Panc1 (cell line): Measurements from ENCODE around the gene ACYP2. TPM values are rescaled to one million over a fixed set of nuclear protein-coding genes. Genes with fewer than 3 reads are reported as not detected.

ENCODE experiments used
- ATAC-seq: fragments of 200-7000 bp; cut with Tn5 transposase; 2 replicates; pipeline ENCODE4 v1.9.1; 2020; ENCODE audit warnings: mild to moderate bottlenecking, moderate library complexity
- BruUV-seq: library from RNA; stranded (reverse); fragments of 400-500 nt; replicated peaks from 2 replicates; lab custom pipeline; 2021; lab: Mats Ljungman, UMichigan
- CTCF ChIA-PET: fragments of 300-600 bp; sonication (Branson Sonifier 250); formaldehyde crosslinking; loops from one replicate; lab custom pipeline; 2022; ENCODE audit warnings: antibody characterized with exemption; lab: Charles Lee
- POLR2A ChIA-PET: fragments of 300-600 bp; sonication (Branson Sonifier 250); formaldehyde crosslinking; loops from one replicate; lab custom pipeline; 2022; ENCODE audit warnings: antibody characterized with exemption; lab: Charles Lee
- DNase-seq: peaks from one replicate; pipeline ENCODE4 v3.0.0-alpha.2; 2010; ENCODE audit warnings: low read depth, low spot score
- H3K27ac ChIP-seq: 2 replicates; pipeline ENCODE4 v1.5.1; 2011; ENCODE audit warnings: mild to moderate bottlenecking, low read length, inconsistent platforms
- H3K27me3 ChIP-seq: fragments of 200-500 bp; sonication (Bioruptor generic); 2 replicates; pipeline ENCODE4 v1.6.0; 2014; ENCODE audit warnings: low read length, inconsistent platforms; ENCODE audit not compliant: control insufficient read depth, insufficient read depth
- H3K36me3 ChIP-seq: fragments of 200-500 bp; sonication (Bioruptor generic); 2 replicates; pipeline ENCODE4 v1.5.1; 2014; ENCODE audit warnings: inconsistent platforms, mild to moderate bottlenecking, low read length, moderate library complexity; ENCODE audit not compliant: control insufficient read depth, insufficient read depth
- H3K4me1 ChIP-seq: 2 replicates; pipeline ENCODE4 v1.5.1; 2011; ENCODE audit warnings: inconsistent platforms, mild to moderate bottlenecking, low read length, moderate library complexity; ENCODE audit not compliant: control insufficient read depth, insufficient read depth
- H3K4me3 ChIP-seq, 2 experiments: 2 replicates each; pipeline ENCODE4 v1.5.1; 2011 to 2012; ENCODE audit warnings: low read depth in 2 of 2, low read length in 2 of 2, mild to moderate bottlenecking in 2 of 2, inconsistent platforms in 1 of 2, moderate library complexity in 1 of 2
- H3K9me3 ChIP-seq: fragments of 200-500 bp; sonication (Bioruptor generic); 2 replicates; pipeline ENCODE4 v1.5.1; 2014; ENCODE audit warnings: low read depth, mild to moderate bottlenecking, inconsistent platforms, low read length, moderate library complexity; ENCODE audit not compliant: control insufficient read depth, insufficient read depth
- POLR2AphosphoS5 ChIP-seq: IDR thresholded peaks from 2 replicates; pipeline ENCODE4 v1.6.1; 2012; ENCODE audit warnings: mild to moderate bottlenecking, low read depth, low read length, moderate library complexity
- TCF7L2 ChIP-seq: IDR thresholded peaks from 2 replicates; pipeline ENCODE4 v1.6.1; 2011; ENCODE audit warnings: mild to moderate bottlenecking, low read depth, low read length, inconsistent platforms
- in situ Hi-C: cut with HindIII; loops from 2 replicates; pipeline ENCODE4 v1.10.0; 2016; ENCODE audit warnings: low sequenced_read_pairs, low pct_unique_long_range_greater_than_20kb
- intact Hi-C: fragments of 100-400 bp; cut with micrococcal nuclease; formaldehyde crosslinking; loops from one replicate; pipeline ENCODE4 v1.10.0; 2022; ENCODE audit not compliant: unreplicated experiment
- total RNA-seq: library from RNA; stranded (reverse); gene quantifications from one replicate; pipeline ENCODE4 v1.2.1, GENCODE V29; 2021; ENCODE audit not compliant: unreplicated experiment
- TF ChIP-seq, protein P1 (sequence below): fragments of 450-650 bp; IDR thresholded peaks from 2 replicates; pipeline ENCODE4 v1.5.1; 2017; ENCODE audit warnings: mild to moderate bottlenecking
- TF ChIP-seq, protein P2 (sequence below), 2 experiments: IDR thresholded peaks; 2 replicates each; pipeline ENCODE4 v1.6.1; 2011 to 2012; ENCODE audit warnings: low read depth in 2 of 2, control low read depth in 1 of 2, low read length in 1 of 2, mild to moderate bottlenecking in 1 of 2, moderate library complexity in 1 of 2; ENCODE audit not compliant: insufficient read depth in 1 of 2

ACYP2 gene
- total RNA-seq, 1 experiment from 2014 or later = 11.5 TPM

DNA sequence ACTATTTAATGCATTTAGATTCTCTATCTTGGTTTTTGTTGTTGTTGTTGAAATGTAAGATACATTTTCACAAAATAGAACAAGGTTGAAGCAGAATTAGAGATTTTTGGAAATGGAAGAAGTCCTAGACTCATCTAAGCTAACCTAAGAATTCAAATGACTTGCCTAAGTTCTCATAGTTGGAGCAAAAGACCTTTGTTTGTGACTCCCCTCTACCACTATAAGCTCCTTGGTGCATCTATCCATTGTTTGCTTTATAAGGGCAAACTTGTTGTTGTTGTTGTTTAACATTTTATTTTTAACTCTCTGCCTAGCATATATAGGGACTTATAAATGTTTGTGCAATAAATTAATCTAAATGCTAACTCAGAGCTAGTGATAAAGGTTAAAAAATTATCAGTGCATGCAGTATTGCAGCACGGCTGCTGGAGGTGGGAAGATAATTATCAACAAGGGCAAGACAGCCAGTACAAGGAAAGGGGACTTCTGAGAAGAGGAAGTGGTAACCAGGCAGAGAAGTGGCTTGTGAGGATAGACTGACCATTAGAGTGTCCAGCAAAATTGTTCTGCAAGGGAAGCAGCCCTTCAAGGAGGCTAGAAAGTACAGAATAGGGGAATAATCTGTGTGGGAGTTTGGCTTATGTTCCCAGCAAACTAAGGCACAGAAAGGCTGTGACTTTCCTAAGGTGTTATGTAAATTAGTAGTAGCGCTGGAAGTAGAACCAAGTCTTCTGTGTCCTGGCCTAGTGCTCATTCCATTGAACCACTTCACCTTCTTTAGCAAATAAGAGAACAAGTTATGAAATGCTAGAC is 38.1 kb upstream of the ACYP2 start:
- Histone ChIP-seq H3K36me3 (no peaks in the 10 kb centered on the region), H3K27ac (no peak overlapping the region), H3K27me3 (no peaks in the 10 kb centered on the region), H3K4me3 (no peak overlapping the region), H3K4me1 (no peaks in the 10 kb centered on the region), H3K9me3 (no peaks in the 10 kb centered on the region)
- ChIA-PET POLR2A (no interaction called here), CTCF (no interaction called here)
- in situ Hi-C loops = no loop called here
- TF ChIP-seq, protein P1, sequence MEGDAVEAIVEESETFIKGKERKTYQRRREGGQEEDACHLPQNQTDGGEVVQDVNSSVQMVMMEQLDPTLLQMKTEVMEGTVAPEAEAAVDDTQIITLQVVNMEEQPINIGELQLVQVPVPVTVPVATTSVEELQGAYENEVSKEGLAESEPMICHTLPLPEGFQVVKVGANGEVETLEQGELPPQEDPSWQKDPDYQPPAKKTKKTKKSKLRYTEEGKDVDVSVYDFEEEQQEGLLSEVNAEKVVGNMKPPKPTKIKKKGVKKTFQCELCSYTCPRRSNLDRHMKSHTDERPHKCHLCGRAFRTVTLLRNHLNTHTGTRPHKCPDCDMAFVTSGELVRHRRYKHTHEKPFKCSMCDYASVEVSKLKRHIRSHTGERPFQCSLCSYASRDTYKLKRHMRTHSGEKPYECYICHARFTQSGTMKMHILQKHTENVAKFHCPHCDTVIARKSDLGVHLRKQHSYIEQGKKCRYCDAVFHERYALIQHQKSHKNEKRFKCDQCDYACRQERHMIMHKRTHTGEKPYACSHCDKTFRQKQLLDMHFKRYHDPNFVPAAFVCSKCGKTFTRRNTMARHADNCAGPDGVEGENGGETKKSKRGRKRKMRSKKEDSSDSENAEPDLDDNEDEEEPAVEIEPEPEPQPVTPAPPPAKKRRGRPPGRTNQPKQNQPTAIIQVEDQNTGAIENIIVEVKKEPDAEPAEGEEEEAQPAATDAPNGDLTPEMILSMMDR = no peak
- TF ChIP-seq TCF7L2 = no peak
- no peak for TF ChIP-seq POLR2AphosphoS5
- intact Hi-C loops = no loop called here
- BruUV-seq = no TSS peak
- DNase-seq (no peak), ATAC-seq (no peak)

DNA sequence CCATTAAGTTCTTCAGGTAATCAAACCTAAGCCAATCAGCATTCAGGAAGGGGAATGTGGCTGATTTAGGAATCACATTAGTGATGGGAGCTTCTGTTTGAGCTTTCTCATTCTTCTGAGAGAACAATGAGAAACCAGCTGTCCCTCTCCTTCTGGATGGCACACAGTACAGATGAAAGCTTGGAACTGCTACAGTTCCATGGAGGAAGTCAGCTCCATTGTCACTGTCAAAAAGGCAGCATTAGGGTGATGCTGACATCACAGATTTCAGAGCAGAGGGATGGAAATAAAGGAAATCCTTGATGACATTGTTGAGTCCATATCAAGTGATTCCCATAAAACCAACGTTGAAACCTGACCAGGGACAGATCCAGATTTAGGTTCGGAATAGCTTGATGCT is 36.1 kb upstream of the ACYP2 start:
- no peak for TF ChIP-seq TCF7L2
- TF ChIP-seq, protein P2, sequence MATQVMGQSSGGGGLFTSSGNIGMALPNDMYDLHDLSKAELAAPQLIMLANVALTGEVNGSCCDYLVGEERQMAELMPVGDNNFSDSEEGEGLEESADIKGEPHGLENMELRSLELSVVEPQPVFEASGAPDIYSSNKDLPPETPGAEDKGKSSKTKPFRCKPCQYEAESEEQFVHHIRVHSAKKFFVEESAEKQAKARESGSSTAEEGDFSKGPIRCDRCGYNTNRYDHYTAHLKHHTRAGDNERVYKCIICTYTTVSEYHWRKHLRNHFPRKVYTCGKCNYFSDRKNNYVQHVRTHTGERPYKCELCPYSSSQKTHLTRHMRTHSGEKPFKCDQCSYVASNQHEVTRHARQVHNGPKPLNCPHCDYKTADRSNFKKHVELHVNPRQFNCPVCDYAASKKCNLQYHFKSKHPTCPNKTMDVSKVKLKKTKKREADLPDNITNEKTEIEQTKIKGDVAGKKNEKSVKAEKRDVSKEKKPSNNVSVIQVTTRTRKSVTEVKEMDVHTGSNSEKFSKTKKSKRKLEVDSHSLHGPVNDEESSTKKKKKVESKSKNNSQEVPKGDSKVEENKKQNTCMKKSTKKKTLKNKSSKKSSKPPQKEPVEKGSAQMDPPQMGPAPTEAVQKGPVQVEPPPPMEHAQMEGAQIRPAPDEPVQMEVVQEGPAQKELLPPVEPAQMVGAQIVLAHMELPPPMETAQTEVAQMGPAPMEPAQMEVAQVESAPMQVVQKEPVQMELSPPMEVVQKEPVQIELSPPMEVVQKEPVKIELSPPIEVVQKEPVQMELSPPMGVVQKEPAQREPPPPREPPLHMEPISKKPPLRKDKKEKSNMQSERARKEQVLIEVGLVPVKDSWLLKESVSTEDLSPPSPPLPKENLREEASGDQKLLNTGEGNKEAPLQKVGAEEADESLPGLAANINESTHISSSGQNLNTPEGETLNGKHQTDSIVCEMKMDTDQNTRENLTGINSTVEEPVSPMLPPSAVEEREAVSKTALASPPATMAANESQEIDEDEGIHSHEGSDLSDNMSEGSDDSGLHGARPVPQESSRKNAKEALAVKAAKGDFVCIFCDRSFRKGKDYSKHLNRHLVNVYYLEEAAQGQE (IDR thresholded peaks at IDR 0.05; ENCODE audit: insufficient read depth in 1 of 2, low read depth in 2 of 2, low read length in 1 of 2) = no peak
- TF ChIP-seq, protein P1 = no peak
- POLR2A ChIA-PET = interaction anchor here (0.6 kb wide), 1 partner anchor 666 kb away, joined by 4 read pairs; no protein-coding TSS in a partner anchor
- no peaks in the 10 kb centered on the region for H3K9me3 ChIP-seq
- no peaks in the 10 kb centered on the region for H3K36me3 ChIP-seq
- intact Hi-C loops (no loop called here), in situ Hi-C loops (no loop called here)
- DNase-seq (no peak), ATAC-seq (no peak)
- H3K4me1 ChIP-seq = no peaks in the 10 kb centered on the region
- no peak overlapping the region for H3K4me3 ChIP-seq
- no peak overlapping the region for H3K27ac ChIP-seq
- H3K27me3 ChIP-seq = no peaks in the 10 kb centered on the region
- no TSS peak for BruUV-seq
- CTCF ChIA-PET = no interaction called here
